WTC11 (cell line): Measurements from ENCODE around the gene GNAT3. TPM values are rescaled to one million over a fixed set of nuclear protein-coding genes. Genes with fewer than 3 reads are reported as not detected.

Experiments
- ATAC-seq: fragments of 200-7000 bp; cut with Tn5 transposase; 2 replicates; pipeline ENCODE4 v1.10.0; 2021; ENCODE audit warnings: mild to moderate bottlenecking, moderate library complexity
- CTCF ChIA-PET: fragments of 300-600 bp; sonication (Branson Sonifier 250); formaldehyde crosslinking; loops from one replicate; lab custom pipeline; 2021; ENCODE audit warnings: antibody characterized with exemption; lab: Charles Lee
- POLR2A ChIA-PET: fragments of 350-600 bp; sonication (Branson Sonifier 250); formaldehyde crosslinking; loops from one replicate; lab custom pipeline; 2021; ENCODE audit warnings: antibody characterized with exemption; lab: Charles Lee
- DNase-seq: peaks from one replicate; pipeline ENCODE4 v3.0.0; 2021; ENCODE audit warnings: low spot score
- H3K27ac Mint-ChIP-seq: 2 replicates; pipeline ENCODE4 v1.8.0; 2021; ENCODE audit warnings: mixed read lengths
- H3K27me3 Mint-ChIP-seq: 2 replicates; pipeline ENCODE4 v1.8.0; 2021; ENCODE audit warnings: low read depth, mild to moderate bottlenecking, moderate library complexity, mixed read lengths
- H3K36me3 Mint-ChIP-seq: 2 replicates; pipeline ENCODE4 v1.8.0; 2021; ENCODE audit warnings: mixed read lengths
- H3K4me1 Mint-ChIP-seq: 2 replicates; pipeline ENCODE4 v1.8.0; 2022; ENCODE audit warnings: mixed read lengths
- H3K4me3 Mint-ChIP-seq: 2 replicates; pipeline ENCODE4 v1.8.0; 2021; ENCODE audit warnings: mild to moderate bottlenecking, moderate library complexity, mixed read lengths
- H3K9me3 Mint-ChIP-seq: 2 replicates; pipeline ENCODE4 v1.8.0; 2021; ENCODE audit warnings: mixed read lengths
- ATF1 ChIP-seq: sonication (generic); formaldehyde crosslinking; IDR thresholded peaks from 2 replicates; pipeline ENCODE4 v1.8.1; 2023; ENCODE audit warnings: mild to moderate bottlenecking, moderate library complexity, missing genetic modification reagents
- ELF4 ChIP-seq: sonication (generic); formaldehyde crosslinking; IDR thresholded peaks from 2 replicates; pipeline ENCODE4 v1.8.1; 2022; ENCODE audit warnings: low read depth, mild to moderate bottlenecking, moderate library complexity, missing genetic modification reagents
- EMX1 ChIP-seq: fragments of 250-450 bp; sonication (Bioruptor Pico); IDR thresholded peaks from 2 replicates; pipeline ENCODE4 v1.8.0; 2021; ENCODE audit warnings: mild to moderate bottlenecking
- FOXJ3 ChIP-seq: sonication (generic); formaldehyde crosslinking; IDR thresholded peaks from 2 replicates; pipeline ENCODE4 v1.9.0; 2021; ENCODE audit warnings: missing genetic modification reagents, mild to moderate bottlenecking, borderline replicate concordance
- GABPB1 ChIP-seq: sonication (generic); formaldehyde crosslinking; IDR thresholded peaks from 2 replicates; pipeline ENCODE4 v1.8.1; 2023; ENCODE audit warnings: mild to moderate bottlenecking, missing genetic modification reagents
- GTF2I ChIP-seq: fragments of 250-450 bp; sonication (Bioruptor Pico); conservative IDR thresholded peaks from 2 replicates; pipeline ENCODE4 v1.4.0; 2021; ENCODE audit warnings: mild to moderate bottlenecking
- HMGA2 ChIP-seq: fragments of 250-450 bp; sonication (Bioruptor Pico); IDR thresholded peaks from 2 replicates; pipeline ENCODE4 v1.4.0; 2021; ENCODE audit warnings: mild to moderate bottlenecking, moderate library complexity
- KAT7 ChIP-seq: sonication (generic); formaldehyde crosslinking; IDR thresholded peaks from 2 replicates; pipeline ENCODE4 v1.8.1; 2023; ENCODE audit warnings: missing genetic modification reagents, mild to moderate bottlenecking, borderline replicate concordance
- MYBL2 ChIP-seq: sonication (generic); formaldehyde crosslinking; IDR thresholded peaks from 2 replicates; pipeline ENCODE4 v1.8.1; 2023; ENCODE audit warnings: mild to moderate bottlenecking, moderate library complexity, missing genetic modification reagents
- NR3C1 ChIP-seq: sonication (generic); formaldehyde crosslinking; conservative IDR thresholded peaks from 2 replicates; pipeline ENCODE4 v1.8.1; 2023; ENCODE audit warnings: low read depth, mild to moderate bottlenecking, missing genetic modification reagents
- RELA ChIP-seq: sonication (generic); formaldehyde crosslinking; IDR thresholded peaks from 2 replicates; pipeline ENCODE4 v1.8.1; 2022; ENCODE audit warnings: missing genetic modification reagents, mild to moderate bottlenecking, borderline replicate concordance
- SMAD3 ChIP-seq: sonication (generic); formaldehyde crosslinking; IDR thresholded peaks from 2 replicates; pipeline ENCODE4 v1.8.0; 2022; ENCODE audit warnings: missing genetic modification reagents, mild to moderate bottlenecking, borderline replicate concordance
- SMAD4 ChIP-seq: sonication (generic); formaldehyde crosslinking; IDR thresholded peaks from 2 replicates; pipeline ENCODE4 v1.8.0; 2022; ENCODE audit warnings: mild to moderate bottlenecking, missing genetic modification reagents
- TEAD1 ChIP-seq: sonication (generic); formaldehyde crosslinking; IDR thresholded peaks from 2 replicates; pipeline ENCODE4 v1.8.0; 2022; ENCODE audit warnings: mild to moderate bottlenecking, missing genetic modification reagents
- ZNF219 ChIP-seq: sonication (generic); formaldehyde crosslinking; IDR thresholded peaks from 2 replicates; pipeline ENCODE4 v1.8.0; 2023; ENCODE audit warnings: missing genetic modification reagents, mild to moderate bottlenecking, borderline replicate concordance
- ZNF232 ChIP-seq: sonication (generic); formaldehyde crosslinking; IDR thresholded peaks from 2 replicates; pipeline ENCODE4 v1.8.0; 2022; ENCODE audit warnings: mild to moderate bottlenecking, missing genetic modification reagents
- ZNF396 ChIP-seq: fragments of 250-450 bp; sonication (Bioruptor Pico); IDR thresholded peaks from 2 replicates; pipeline ENCODE4 v1.8.0; 2021; ENCODE audit warnings: mild to moderate bottlenecking, moderate library complexity, borderline replicate concordance
- total RNA-seq: library from RNA; stranded (reverse); gene quantifications from 3 replicates; pipeline ENCODE4 v1.2.3, GENCODE V29; 2021
- TF ChIP-seq, protein P1 (sequence below): fragments of 250-450 bp; sonication (Bioruptor Pico); IDR thresholded peaks from 2 replicates; pipeline ENCODE4 v1.9.0; 2021; ENCODE audit warnings: mild to moderate bottlenecking
- TF ChIP-seq, protein P2 (sequence below): sonication (generic); formaldehyde crosslinking; IDR thresholded peaks from 2 replicates; pipeline ENCODE4 v1.8.0; 2023; ENCODE audit warnings: missing genetic modification reagents, mild to moderate bottlenecking, borderline replicate concordance
- TF ChIP-seq, protein P3 (sequence below): fragments of 200-600 bp; IDR thresholded peaks from 2 replicates; pipeline ENCODE4 v1.8.0; 2022; ENCODE audit warnings: antibody characterized with exemption
- TF ChIP-seq, protein P4 (sequence below): sonication (generic); formaldehyde crosslinking; IDR thresholded peaks from 2 replicates; pipeline ENCODE4 v1.8.1; 2023; ENCODE audit warnings: mild to moderate bottlenecking, moderate library complexity, missing genetic modification reagents
- TF ChIP-seq, protein P5 (sequence below): fragments of 250-450 bp; sonication (Bioruptor Pico); IDR thresholded peaks from 2 replicates; pipeline ENCODE4 v2.1.2; 2022; ENCODE audit warnings: mild to moderate bottlenecking, moderate library complexity
- TF ChIP-seq, protein P6 (sequence below): sonication (generic); formaldehyde crosslinking; IDR thresholded peaks from 2 replicates; pipeline ENCODE4 v1.8.1; 2023; ENCODE audit warnings: mild to moderate bottlenecking, missing genetic modification reagents, moderate library complexity
- TF ChIP-seq, protein P7 (sequence below): sonication (generic); formaldehyde crosslinking; IDR thresholded peaks from 2 replicates; pipeline ENCODE4 v1.8.0; 2022; ENCODE audit warnings: mild to moderate bottlenecking, missing genetic modification reagents

GNAT3 gene
- total RNA-seq, 1 experiment from 2014 or later: not detected

DNA sequence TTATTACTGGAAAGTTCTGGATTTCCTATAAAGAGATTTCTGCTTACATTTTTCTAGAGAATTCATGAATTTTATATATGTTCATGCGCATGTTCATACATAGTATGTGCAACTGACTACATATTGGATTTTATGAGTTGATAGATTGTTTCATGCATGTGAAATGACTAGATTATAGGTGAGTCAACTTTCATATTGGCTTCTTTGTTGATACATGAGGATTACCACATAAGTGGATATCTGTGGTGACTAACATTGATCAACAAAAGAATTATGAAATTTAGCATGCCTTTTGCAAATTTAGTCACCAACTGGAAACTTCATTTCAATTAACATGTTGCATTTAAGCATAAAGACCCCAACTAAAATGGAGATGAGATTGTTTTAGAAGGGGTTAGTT lies 99.0 kb downstream of the GNAT3 start:
- Mint-ChIP-seq H3K4me1 (peaks cover 3% of the 10 kb centered on the region), H3K4me3 (no peak overlapping the region)
- CTCF ChIA-PET: no interaction called here
- no peak for ATAC-seq
- TF ChIP-seq, protein P1, sequence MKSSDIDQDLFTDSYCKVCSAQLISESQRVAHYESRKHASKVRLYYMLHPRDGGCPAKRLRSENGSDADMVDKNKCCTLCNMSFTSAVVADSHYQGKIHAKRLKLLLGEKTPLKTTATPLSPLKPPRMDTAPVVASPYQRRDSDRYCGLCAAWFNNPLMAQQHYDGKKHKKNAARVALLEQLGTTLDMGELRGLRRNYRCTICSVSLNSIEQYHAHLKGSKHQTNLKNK (CRISPR knock-in tag): no peak
- TF ChIP-seq KAT7 (CRISPR knock-in tag) (no peak), GTF2I (CRISPR knock-in tag) (no peak), HMGA2 (CRISPR knock-in tag) (no peak), NR3C1 (CRISPR knock-in tag) (no peak), EMX1 (CRISPR knock-in tag) (no peak), SMAD4 (CRISPR knock-in tag) (no peak), SMAD3 (CRISPR knock-in tag) (no peak), FOXJ3 (no peak), RELA (CRISPR knock-in tag) (no peak), ATF1 (CRISPR knock-in tag) (no peak), ZNF232 (CRISPR knock-in tag) (no peak), TEAD1 (no peak), ZNF219 (CRISPR knock-in tag) (no peak)
- TF ChIP-seq, protein P2, sequence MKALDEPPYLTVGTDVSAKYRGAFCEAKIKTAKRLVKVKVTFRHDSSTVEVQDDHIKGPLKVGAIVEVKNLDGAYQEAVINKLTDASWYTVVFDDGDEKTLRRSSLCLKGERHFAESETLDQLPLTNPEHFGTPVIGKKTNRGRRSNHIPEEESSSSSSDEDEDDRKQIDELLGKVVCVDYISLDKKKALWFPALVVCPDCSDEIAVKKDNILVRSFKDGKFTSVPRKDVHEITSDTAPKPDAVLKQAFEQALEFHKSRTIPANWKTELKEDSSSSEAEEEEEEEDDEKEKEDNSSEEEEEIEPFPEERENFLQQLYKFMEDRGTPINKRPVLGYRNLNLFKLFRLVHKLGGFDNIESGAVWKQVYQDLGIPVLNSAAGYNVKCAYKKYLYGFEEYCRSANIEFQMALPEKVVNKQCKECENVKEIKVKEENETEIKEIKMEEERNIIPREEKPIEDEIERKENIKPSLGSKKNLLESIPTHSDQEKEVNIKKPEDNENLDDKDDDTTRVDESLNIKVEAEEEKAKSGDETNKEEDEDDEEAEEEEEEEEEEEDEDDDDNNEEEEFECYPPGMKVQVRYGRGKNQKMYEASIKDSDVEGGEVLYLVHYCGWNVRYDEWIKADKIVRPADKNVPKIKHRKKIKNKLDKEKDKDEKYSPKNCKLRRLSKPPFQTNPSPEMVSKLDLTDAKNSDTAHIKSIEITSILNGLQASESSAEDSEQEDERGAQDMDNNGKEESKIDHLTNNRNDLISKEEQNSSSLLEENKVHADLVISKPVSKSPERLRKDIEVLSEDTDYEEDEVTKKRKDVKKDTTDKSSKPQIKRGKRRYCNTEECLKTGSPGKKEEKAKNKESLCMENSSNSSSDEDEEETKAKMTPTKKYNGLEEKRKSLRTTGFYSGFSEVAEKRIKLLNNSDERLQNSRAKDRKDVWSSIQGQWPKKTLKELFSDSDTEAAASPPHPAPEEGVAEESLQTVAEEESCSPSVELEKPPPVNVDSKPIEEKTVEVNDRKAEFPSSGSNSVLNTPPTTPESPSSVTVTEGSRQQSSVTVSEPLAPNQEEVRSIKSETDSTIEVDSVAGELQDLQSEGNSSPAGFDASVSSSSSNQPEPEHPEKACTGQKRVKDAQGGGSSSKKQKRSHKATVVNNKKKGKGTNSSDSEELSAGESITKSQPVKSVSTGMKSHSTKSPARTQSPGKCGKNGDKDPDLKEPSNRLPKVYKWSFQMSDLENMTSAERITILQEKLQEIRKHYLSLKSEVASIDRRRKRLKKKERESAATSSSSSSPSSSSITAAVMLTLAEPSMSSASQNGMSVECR (CRISPR knock-in tag): no peak
- TF ChIP-seq, protein P3, sequence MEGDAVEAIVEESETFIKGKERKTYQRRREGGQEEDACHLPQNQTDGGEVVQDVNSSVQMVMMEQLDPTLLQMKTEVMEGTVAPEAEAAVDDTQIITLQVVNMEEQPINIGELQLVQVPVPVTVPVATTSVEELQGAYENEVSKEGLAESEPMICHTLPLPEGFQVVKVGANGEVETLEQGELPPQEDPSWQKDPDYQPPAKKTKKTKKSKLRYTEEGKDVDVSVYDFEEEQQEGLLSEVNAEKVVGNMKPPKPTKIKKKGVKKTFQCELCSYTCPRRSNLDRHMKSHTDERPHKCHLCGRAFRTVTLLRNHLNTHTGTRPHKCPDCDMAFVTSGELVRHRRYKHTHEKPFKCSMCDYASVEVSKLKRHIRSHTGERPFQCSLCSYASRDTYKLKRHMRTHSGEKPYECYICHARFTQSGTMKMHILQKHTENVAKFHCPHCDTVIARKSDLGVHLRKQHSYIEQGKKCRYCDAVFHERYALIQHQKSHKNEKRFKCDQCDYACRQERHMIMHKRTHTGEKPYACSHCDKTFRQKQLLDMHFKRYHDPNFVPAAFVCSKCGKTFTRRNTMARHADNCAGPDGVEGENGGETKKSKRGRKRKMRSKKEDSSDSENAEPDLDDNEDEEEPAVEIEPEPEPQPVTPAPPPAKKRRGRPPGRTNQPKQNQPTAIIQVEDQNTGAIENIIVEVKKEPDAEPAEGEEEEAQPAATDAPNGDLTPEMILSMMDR: no peak
- TF ChIP-seq, protein P4, sequence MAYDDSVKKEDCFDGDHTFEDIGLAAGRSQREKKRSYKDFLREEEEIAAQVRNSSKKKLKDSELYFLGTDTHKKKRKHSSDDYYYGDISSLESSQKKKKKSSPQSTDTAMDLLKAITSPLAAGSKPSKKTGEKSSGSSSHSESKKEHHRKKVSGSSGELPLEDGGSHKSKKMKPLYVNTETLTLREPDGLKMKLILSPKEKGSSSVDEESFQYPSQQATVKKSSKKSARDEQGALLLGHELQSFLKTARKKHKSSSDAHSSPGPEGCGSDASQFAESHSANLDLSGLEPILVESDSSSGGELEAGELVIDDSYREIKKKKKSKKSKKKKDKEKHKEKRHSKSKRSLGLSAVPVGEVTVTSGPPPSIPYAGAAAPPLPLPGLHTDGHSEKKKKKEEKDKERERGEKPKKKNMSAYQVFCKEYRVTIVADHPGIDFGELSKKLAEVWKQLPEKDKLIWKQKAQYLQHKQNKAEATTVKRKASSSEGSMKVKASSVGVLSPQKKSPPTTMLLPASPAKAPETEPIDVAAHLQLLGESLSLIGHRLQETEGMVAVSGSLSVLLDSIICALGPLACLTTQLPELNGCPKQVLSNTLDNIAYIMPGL (CRISPR knock-in tag): no peak
- TF ChIP-seq, all 79 proteins: peak for 0
- DNase-seq: no peak
- Mint-ChIP-seq H3K27ac (no peak overlapping the region), H3K36me3 (no peaks in the 10 kb centered on the region), H3K9me3 (no peaks in the 10 kb centered on the region), H3K27me3 (no peaks in the 10 kb centered on the region)
- POLR2A ChIA-PET: no interaction called here

DNA sequence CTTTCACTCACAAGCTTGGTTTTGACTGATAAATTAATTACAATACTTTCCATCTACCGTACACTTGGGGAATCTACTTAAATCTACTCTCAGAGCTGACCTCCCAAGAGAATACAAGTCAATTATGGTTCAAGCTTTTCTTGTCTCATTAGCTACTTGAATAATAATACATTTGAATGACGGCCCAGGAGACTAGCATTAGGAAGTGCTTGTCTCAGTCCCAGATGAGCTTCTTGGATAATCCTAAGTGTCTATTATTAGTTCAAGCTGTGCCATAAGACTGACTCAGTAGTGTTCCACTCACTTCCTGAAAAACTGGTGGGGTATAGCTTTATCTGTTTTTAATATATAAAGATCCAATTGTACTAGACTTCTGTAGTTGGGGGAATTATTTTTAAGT lies 100.2 kb downstream of the GNAT3 start:
- H3K9me3 Mint-ChIP-seq: peaks cover 9% of the 10 kb centered on the region
- no peak for TF ChIP-seq ELF4 (CRISPR knock-in tag)
- TF ChIP-seq ZNF232 (CRISPR knock-in tag): no peak
- TF ChIP-seq, protein P5, sequence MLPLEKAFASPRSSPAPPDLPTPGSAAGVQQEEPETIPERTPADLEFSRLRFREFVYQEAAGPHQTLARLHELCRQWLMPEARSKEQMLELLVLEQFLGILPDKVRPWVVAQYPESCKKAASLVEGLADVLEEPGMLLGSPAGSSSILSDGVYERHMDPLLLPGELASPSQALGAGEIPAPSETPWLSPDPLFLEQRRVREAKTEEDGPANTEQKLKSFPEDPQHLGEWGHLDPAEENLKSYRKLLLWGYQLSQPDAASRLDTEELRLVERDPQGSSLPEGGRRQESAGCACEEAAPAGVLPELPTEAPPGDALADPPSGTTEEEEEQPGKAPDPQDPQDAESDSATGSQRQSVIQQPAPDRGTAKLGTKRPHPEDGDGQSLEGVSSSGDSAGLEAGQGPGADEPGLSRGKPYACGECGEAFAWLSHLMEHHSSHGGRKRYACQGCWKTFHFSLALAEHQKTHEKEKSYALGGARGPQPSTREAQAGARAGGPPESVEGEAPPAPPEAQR (CRISPR knock-in tag): no peak
- no peak for TF ChIP-seq MYBL2 (CRISPR knock-in tag)
- TF ChIP-seq GABPB1 (CRISPR knock-in tag): no peak
- TF ChIP-seq SMAD3 (CRISPR knock-in tag): no peak
- TF ChIP-seq, protein P6, sequence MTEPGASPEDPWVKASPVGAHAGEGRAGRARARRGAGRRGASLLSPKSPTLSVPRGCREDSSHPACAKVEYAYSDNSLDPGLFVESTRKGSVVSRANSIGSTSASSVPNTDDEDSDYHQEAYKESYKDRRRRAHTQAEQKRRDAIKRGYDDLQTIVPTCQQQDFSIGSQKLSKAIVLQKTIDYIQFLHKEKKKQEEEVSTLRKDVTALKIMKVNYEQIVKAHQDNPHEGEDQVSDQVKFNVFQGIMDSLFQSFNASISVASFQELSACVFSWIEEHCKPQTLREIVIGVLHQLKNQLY (CRISPR knock-in tag): no peak
- no peak for TF ChIP-seq ZNF396 (CRISPR knock-in tag)
- TF ChIP-seq, protein P7, sequence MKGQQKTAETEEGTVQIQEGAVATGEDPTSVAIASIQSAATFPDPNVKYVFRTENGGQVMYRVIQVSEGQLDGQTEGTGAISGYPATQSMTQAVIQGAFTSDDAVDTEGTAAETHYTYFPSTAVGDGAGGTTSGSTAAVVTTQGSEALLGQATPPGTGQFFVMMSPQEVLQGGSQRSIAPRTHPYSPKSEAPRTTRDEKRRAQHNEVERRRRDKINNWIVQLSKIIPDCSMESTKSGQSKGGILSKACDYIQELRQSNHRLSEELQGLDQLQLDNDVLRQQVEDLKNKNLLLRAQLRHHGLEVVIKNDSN (CRISPR knock-in tag): no peak

More for the DNA sequence above, 100.2 kb downstream of the GNAT3 start:
- CTCF ChIA-PET: interaction anchor here (0.6 to 0.7 kb wide), 2 partner anchors 161 to 351 kb away, joined by 3 to 4 read pairs; no protein-coding TSS in a partner anchor
- Mint-ChIP-seq H3K27ac (no peak overlapping the region), H3K4me3 (no peak overlapping the region), H3K36me3 (no peaks in the 10 kb centered on the region), H3K4me1 (peaks cover 3% of the 10 kb centered on the region), H3K27me3 (no peaks in the 10 kb centered on the region)
- ATAC-seq (no peak), DNase-seq (no peak)
- POLR2A ChIA-PET: no interaction called here
